GM12878 (cell line): ENCODE data around the gene IFI30. TPM values are rescaled to one million over a fixed set of nuclear protein-coding genes. Genes with fewer than 3 reads are reported as not detected.

Experiments used
- ATF7 ChIP-seq: fragments of 450-650 bp; IDR thresholded peaks from 2 replicates; pipeline ENCODE4 v1.6.1; 2016; ENCODE audit warnings: low read depth, mild to moderate bottlenecking
- BCLAF1 ChIP-seq: fragments of 450-650 bp; IDR thresholded peaks from 2 replicates; pipeline ENCODE4 v1.6.1; 2017; ENCODE audit warnings: antibody characterized with exemption, mild to moderate bottlenecking, moderate library complexity
- CHD1 ChIP-seq: IDR thresholded peaks from 2 replicates; pipeline ENCODE4 v1.6.1; 2012; ENCODE audit warnings: low read depth, low read length, improper control_type of control experiment
- FOXK2 ChIP-seq: fragments of 450-650 bp; IDR thresholded peaks from 2 replicates; pipeline ENCODE4 v1.6.1; 2017; ENCODE audit warnings: mild to moderate bottlenecking, moderate library complexity
- KLF5 ChIP-seq: fragments of 450-650 bp; IDR thresholded peaks from 2 replicates; pipeline ENCODE4 v1.6.1; 2014; ENCODE audit warnings: mild to moderate bottlenecking; ENCODE audit not compliant: partially characterized antibody
- NR2C1 ChIP-seq: fragments of 450-650 bp; IDR thresholded peaks from 2 replicates; pipeline ENCODE4 v1.6.1; 2017; ENCODE audit warnings: antibody characterized with exemption, mild to moderate bottlenecking, moderate library complexity
- PKNOX1 ChIP-seq: fragments of 450-650 bp; IDR thresholded peaks from 2 replicates; pipeline ENCODE4 v1.6.1; 2016; ENCODE audit warnings: mild to moderate bottlenecking
- RELB ChIP-seq: fragments of 450-650 bp; IDR thresholded peaks from 2 replicates; pipeline ENCODE4 v1.6.1; 2017; ENCODE audit warnings: low read depth, mild to moderate bottlenecking, moderate library complexity
- SKIL ChIP-seq: fragments of 450-650 bp; IDR thresholded peaks from 2 replicates; pipeline ENCODE4 v1.6.1; 2017; ENCODE audit warnings: mild to moderate bottlenecking, low read depth, inconsistent platforms; ENCODE audit not compliant: poor library complexity, severe bottlenecking
- SMC3 ChIP-seq: IDR thresholded peaks from 2 replicates; pipeline ENCODE4 v1.6.1; 2011; ENCODE audit warnings: low read length, improper control_type of control experiment, borderline replicate concordance
- TAF1 ChIP-seq: IDR thresholded peaks from 2 replicates; pipeline ENCODE4 v1.6.1; 2011; ENCODE audit warnings: mild to moderate bottlenecking, low read depth, low read length, borderline replicate concordance
- TCF3 ChIP-seq: IDR thresholded peaks from 2 replicates; pipeline ENCODE4 v1.6.1; 2012; ENCODE audit warnings: low read depth, mild to moderate bottlenecking, low read length, borderline replicate concordance; ENCODE audit not compliant: insufficient read depth
- polyA plus RNA-seq, 11 experiments: library from polyadenylated mRNA; depleted of rRNA in 4 of 11; unstranded in 6 of 11; stranded (reverse) in 5 of 11; fragments of >200 nt; fragmentation: Nextera tagmentation in 4 of 11; fragmentation: Illumina TruSeq in 1 of 11; extraction: Ambion mirVana in 4 of 11; extraction: Trizol in 1 of 11; gene quantifications; 1 replicate in 1 of 11; 2 replicates in 10 of 11; pipeline versions ENCODE4 v1.2.1 to v1.2.3, GENCODE V29; 2011 to 2016; ENCODE audit warnings: inconsistent platforms in 2 of 11, missing spikeins in 2 of 11, low read depth in 1 of 11
- total RNA-seq, 4 experiments: library from RNA; depleted of rRNA in 3 of 4; stranded (reverse); fragments of >200 nt in 3 of 4; fragmentation: Illumina TruSeq in 1 of 4; extraction: Trizol in 1 of 4; gene quantifications; 2 replicates each; pipeline versions ENCODE4 v1.2.1 to v1.2.3, GENCODE V29; 2013 to 2021

IFI30 gene
- total and polyA plus RNA-seq, 10 of the 15 experiments (the other 5 are each of a cell fraction or from before 2014, with no cell fraction given): 221 to 1,112 (median 451) TPM

- no peak for TF ChIP-seq PKNOX1
- peak; percentile 90 for TF ChIP-seq SKIL
- TF ChIP-seq KLF5: peak; percentile 95
- TF ChIP-seq TAF1: 0 out of 2 replicates have a peak, but pooled peaks have one; percentile 25
- peak; percentile 72 for TF ChIP-seq RELB
- TF ChIP-seq TCF3: no peak
- TF ChIP-seq ATF7: peak; percentile 96
- TF ChIP-seq FOXK2: peak; percentile 92
- no peak for TF ChIP-seq SMC3
- TF ChIP-seq NR2C1: peak; percentile 53; the same call in 1 of the 2 replicates
- TF ChIP-seq BCLAF1: peak; percentile 80
- peak; percentile 92; the same call in 1 of the 2 replicates for TF ChIP-seq CHD1
These were observed 31.0 kb downstream of the IFI30 start (continued) for GRCh38 chr19:18204394-18205199.
